HCT116 (cell line): ENCODE measurements around the gene ITGAD. TPM values are rescaled to one million over a fixed set of nuclear protein-coding genes. Genes with fewer than 3 reads are reported as not detected.

Experiments
- ATAC-seq: fragments of 200-7000 bp; cut with Tn5 transposase; 2 replicates; pipeline ENCODE4 v1.9.1; 2020; ENCODE audit warnings: mild to moderate bottlenecking, moderate library complexity
- BruUV-seq: library from RNA; stranded (reverse); fragments of 400-500 nt; replicated peaks from 2 replicates; lab custom pipeline; 2021; lab: Mats Ljungman, UMichigan
- CTCF ChIA-PET: fragments of 300-600 bp; sonication (Branson Sonifier 250); formaldehyde crosslinking; loops from one replicate; lab custom pipeline; 2021; ENCODE audit warnings: antibody characterized with exemption; lab: Charles Lee
- POLR2A ChIA-PET: fragments of 300-600, 350-600 bp; sonication (Branson Sonifier 250); formaldehyde crosslinking; loops from one replicate; lab custom pipeline; 2021; ENCODE audit warnings: antibody characterized with exemption; lab: Charles Lee
- RAD21 ChIA-PET, 2 experiments: fragments of 300-600 bp; sonication (Branson Sonifier 250); formaldehyde crosslinking; loops; one replicate each; lab custom pipeline; 2023; ENCODE audit warnings: low total read pairs in 2 of 2; ENCODE audit not compliant: uncharacterized antibody in 2 of 2, unreplicated experiment in 2 of 2, low non-redundant PET in 1 of 2; lab: Charles Lee
- DNase-seq: peaks from one replicate; pipeline ENCODE4 v3.0.0-alpha.2; 2010; ENCODE audit warnings: low read depth, low spot score
- H2AFZ ChIP-seq: fragments of 200-600 bp; shearing (Covaris generic), sonication (generic); 2 replicates; pipeline ENCODE4 v1.6.1; 2017; ENCODE audit warnings: low read depth, mixed run types, mixed read lengths, antibody characterized with exemption, low read length; ENCODE audit not compliant: poor library complexity, severe bottlenecking
- H3K27ac ChIP-seq: 2 replicates; pipeline ENCODE4 v1.5.1; 2012; ENCODE audit warnings: low read depth, low read length
- H3K27me3 ChIP-seq: fragments of 200-600 bp; sonication (generic); 2 replicates; pipeline ENCODE4 v1.6.1; 2016; ENCODE audit warnings: mixed run types, low read length, mixed read lengths; ENCODE audit not compliant: insufficient read depth
- H3K36me3 ChIP-seq, 2 experiments: fragments of 200-500 bp in 1 of 2; fragments of 200-600 bp in 1 of 2; sonication (Bioruptor generic) in 1 of 2; sonication (generic) in 1 of 2; 2 replicates each; pipeline versions ENCODE4 v1.5.1 to v1.6.1; 2014 to 2016; ENCODE audit warnings: low read length in 2 of 2, inconsistent platforms in 1 of 2, mixed read lengths in 1 of 2, mixed run types in 1 of 2; ENCODE audit not compliant: insufficient read depth in 2 of 2, control insufficient read depth in 1 of 2
- H3K4me1 ChIP-seq, 2 experiments: fragments of 200-600 bp in 1 of 2; sonication (generic) in 1 of 2; 2 replicates each; pipeline versions ENCODE4 v1.5.1 to v1.6.1; 2012 to 2017; ENCODE audit warnings: low read length in 2 of 2, inconsistent platforms in 1 of 2, mild to moderate bottlenecking in 1 of 2, mixed read lengths in 1 of 2, mixed run types in 1 of 2, moderate library complexity in 1 of 2; ENCODE audit not compliant: insufficient read depth in 2 of 2, control insufficient read depth in 1 of 2
- H3K4me2 ChIP-seq: fragments of 200-600 bp; sonication (generic); 2 replicates; pipeline ENCODE4 v1.6.1; 2017; ENCODE audit warnings: mixed run types, low read length, mixed read lengths
- H3K4me3 ChIP-seq, 2 experiments: fragments of 200-600 bp in 1 of 2; sonication (generic) in 1 of 2; replicated peaks in 1 of 2; 2 replicates each; pipeline ENCODE4 v1.5.1; 2011 to 2016; ENCODE audit warnings: low read length in 2 of 2, control low read depth in 1 of 2, low read depth in 1 of 2, mild to moderate bottlenecking in 1 of 2, mixed read lengths in 1 of 2, mixed run types in 1 of 2
- H3K79me2 ChIP-seq: fragments of 200-600 bp; sonication (generic); 2 replicates; pipeline ENCODE4 v1.6.1; 2017; ENCODE audit warnings: mild to moderate bottlenecking, mixed run types, low read length, moderate library complexity, mixed read lengths; ENCODE audit not compliant: insufficient read depth
- H3K9ac ChIP-seq: fragments of 200-600 bp; sonication (generic); 2 replicates; pipeline ENCODE4 v1.6.1; 2016; ENCODE audit warnings: low read length, mixed read lengths
- H3K9me2 ChIP-seq: fragments of 200-600 bp; sonication (generic), shearing (Covaris generic); 2 replicates; pipeline ENCODE4 v1.6.1; 2017; ENCODE audit warnings: mixed run types, mild to moderate bottlenecking, moderate library complexity; ENCODE audit not compliant: insufficient read depth
- H3K9me3 ChIP-seq, 2 experiments: fragments of 200-500 bp in 1 of 2; fragments of 200-600 bp in 1 of 2; sonication (Bioruptor generic) in 1 of 2; sonication (generic) in 1 of 2; 2 replicates each; pipeline ENCODE4 v1.6.1; 2014 to 2017; ENCODE audit warnings: low read length in 2 of 2, mixed read lengths in 2 of 2, inconsistent platforms in 1 of 2, low read depth in 1 of 2, mild to moderate bottlenecking in 1 of 2, mixed run types in 1 of 2, moderate library complexity in 1 of 2; ENCODE audit not compliant: control insufficient read depth in 1 of 2, insufficient read depth in 1 of 2
- H4K20me1 ChIP-seq: fragments of 200-600 bp; sonication (generic), shearing (Covaris generic); 2 replicates; pipeline ENCODE4 v1.6.1; 2017; ENCODE audit warnings: mixed run types, mild to moderate bottlenecking, moderate library complexity; ENCODE audit not compliant: insufficient read depth
- CBX3 ChIP-seq: IDR thresholded peaks from 2 replicates; pipeline ENCODE4 v1.6.1; 2012; ENCODE audit warnings: low read depth
- CEBPB ChIP-seq: IDR thresholded peaks from 2 replicates; pipeline ENCODE4 v1.6.1; 2012; ENCODE audit warnings: low read depth
- ELF1 ChIP-seq: IDR thresholded peaks from 2 replicates; pipeline ENCODE4 v1.6.1; 2012; ENCODE audit warnings: low read depth, borderline replicate concordance
- EZH2 ChIP-seq: fragments of 200-600 bp; sonication (generic); IDR thresholded peaks from 2 replicates; pipeline ENCODE4 v1.6.1; 2017; ENCODE audit warnings: antibody characterized with exemption, mixed run types
- EZH2phosphoT487 ChIP-seq: fragments of 200-600 bp; IDR thresholded peaks from 2 replicates; pipeline ENCODE4 v1.6.1; 2018; ENCODE audit warnings: antibody characterized with exemption, borderline replicate concordance
- FOSL1 ChIP-seq: IDR thresholded peaks from 2 replicates; pipeline ENCODE4 v1.6.1; 2012; ENCODE audit warnings: low read depth
- POLR2A ChIP-seq: IDR thresholded peaks from 2 replicates; pipeline ENCODE4 v1.7.0; 2011; ENCODE audit warnings: borderline replicate concordance; ENCODE audit not compliant: insufficient read depth, insufficient read length; ENCODE audit errors: extremely low read depth
- SIN3A ChIP-seq: IDR thresholded peaks from 2 replicates; pipeline ENCODE4 v1.6.1; 2012; ENCODE audit warnings: low read depth
- SRF ChIP-seq: IDR thresholded peaks from 2 replicates; pipeline ENCODE4 v1.6.1; 2012; ENCODE audit warnings: low read depth
- TCF7L2 ChIP-seq: IDR thresholded peaks from 2 replicates; pipeline ENCODE4 v1.7.0; 2011; ENCODE audit warnings: borderline replicate concordance, inconsistent platforms; ENCODE audit not compliant: insufficient read depth, insufficient read length; ENCODE audit errors: extremely low read depth
- ZBTB33 ChIP-seq: IDR thresholded peaks from 2 replicates; pipeline ENCODE4 v1.6.1; 2011; ENCODE audit warnings: mild to moderate bottlenecking, low read length, moderate library complexity; ENCODE audit not compliant: insufficient replicate concordance; ENCODE audit errors: extremely low read depth
- ZFX ChIP-seq: fragments of 450-650 bp; IDR thresholded peaks from 2 replicates; pipeline ENCODE4 v1.6.1; 2017
- ZNF274 ChIP-seq: fragments of 200-500 bp; sonication (Bioruptor generic); IDR thresholded peaks from 2 replicates; pipeline ENCODE4 v1.6.1; 2014; ENCODE audit warnings: mild to moderate bottlenecking, low read depth, low read length, inconsistent platforms
- intact Hi-C: fragments of 100-400 bp; cut with micrococcal nuclease; formaldehyde crosslinking; loops from 2 replicates; pipeline ENCODE4 v1.10.0; 2022
- total RNA-seq: library from RNA; stranded (reverse); gene quantifications from one replicate; pipeline ENCODE4 v1.2.1, GENCODE V29; 2021; ENCODE audit not compliant: unreplicated experiment
- TF ChIP-seq, protein P1 (sequence below): IDR thresholded peaks from 2 replicates; pipeline ENCODE4 v1.6.1; 2012; ENCODE audit warnings: low read depth

ITGAD gene
- total RNA-seq, 1 experiment from 2014 or later = 0.12 TPM

GRCh38 chr16:31404353-31405064 is 11.4 kb downstream of the ITGAD start (continued):
- TF ChIP-seq, protein P1, sequence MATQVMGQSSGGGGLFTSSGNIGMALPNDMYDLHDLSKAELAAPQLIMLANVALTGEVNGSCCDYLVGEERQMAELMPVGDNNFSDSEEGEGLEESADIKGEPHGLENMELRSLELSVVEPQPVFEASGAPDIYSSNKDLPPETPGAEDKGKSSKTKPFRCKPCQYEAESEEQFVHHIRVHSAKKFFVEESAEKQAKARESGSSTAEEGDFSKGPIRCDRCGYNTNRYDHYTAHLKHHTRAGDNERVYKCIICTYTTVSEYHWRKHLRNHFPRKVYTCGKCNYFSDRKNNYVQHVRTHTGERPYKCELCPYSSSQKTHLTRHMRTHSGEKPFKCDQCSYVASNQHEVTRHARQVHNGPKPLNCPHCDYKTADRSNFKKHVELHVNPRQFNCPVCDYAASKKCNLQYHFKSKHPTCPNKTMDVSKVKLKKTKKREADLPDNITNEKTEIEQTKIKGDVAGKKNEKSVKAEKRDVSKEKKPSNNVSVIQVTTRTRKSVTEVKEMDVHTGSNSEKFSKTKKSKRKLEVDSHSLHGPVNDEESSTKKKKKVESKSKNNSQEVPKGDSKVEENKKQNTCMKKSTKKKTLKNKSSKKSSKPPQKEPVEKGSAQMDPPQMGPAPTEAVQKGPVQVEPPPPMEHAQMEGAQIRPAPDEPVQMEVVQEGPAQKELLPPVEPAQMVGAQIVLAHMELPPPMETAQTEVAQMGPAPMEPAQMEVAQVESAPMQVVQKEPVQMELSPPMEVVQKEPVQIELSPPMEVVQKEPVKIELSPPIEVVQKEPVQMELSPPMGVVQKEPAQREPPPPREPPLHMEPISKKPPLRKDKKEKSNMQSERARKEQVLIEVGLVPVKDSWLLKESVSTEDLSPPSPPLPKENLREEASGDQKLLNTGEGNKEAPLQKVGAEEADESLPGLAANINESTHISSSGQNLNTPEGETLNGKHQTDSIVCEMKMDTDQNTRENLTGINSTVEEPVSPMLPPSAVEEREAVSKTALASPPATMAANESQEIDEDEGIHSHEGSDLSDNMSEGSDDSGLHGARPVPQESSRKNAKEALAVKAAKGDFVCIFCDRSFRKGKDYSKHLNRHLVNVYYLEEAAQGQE = no peak
- TF ChIP-seq TCF7L2 (no peak), ELF1 (no peak)

GRCh38 chr16:31407406-31407805 is 14.3 kb downstream of the ITGAD start:
- H3K9me2 ChIP-seq = no peaks in the 10 kb centered on the region
- ATAC-seq = no peak
- no peak overlapping the region for H3K4me2 ChIP-seq
- no peak for TF ChIP-seq SIN3A
- no peak for TF ChIP-seq CEBPB
- no peak for TF ChIP-seq FOSL1
- no peak for TF ChIP-seq POLR2A
- no peak for TF ChIP-seq CBX3
- no peak for TF ChIP-seq ZBTB33
- TF ChIP-seq EZH2 = no peak
- no peak for TF ChIP-seq EZH2phosphoT487
- no peak for TF ChIP-seq ZNF274
- no peak for TF ChIP-seq ZFX
- TF ChIP-seq SRF = no peak
- POLR2A ChIA-PET = no interaction called here
- CTCF ChIA-PET = no interaction called here
- H3K4me1 ChIP-seq = peaks cover 9 to 28% of the 10 kb centered on the region in 2 experiments
- no peaks in the 10 kb centered on the region for H3K36me3 ChIP-seq
- H3K9me3 ChIP-seq = no peaks in the 10 kb centered on the region
- no peak overlapping the region for H3K9ac ChIP-seq
- H3K4me3 ChIP-seq = no peak overlapping the region
- BruUV-seq = no TSS peak
- intact Hi-C loops = no loop called here
- H3K27ac ChIP-seq = no peak overlapping the region
- H2AFZ ChIP-seq = no peak overlapping the region
- RAD21 ChIA-PET = no interaction called here
- H3K27me3 ChIP-seq = no peaks in the 10 kb centered on the region
- DNase-seq = no peak
- peaks cover 22% of the 10 kb centered on the region for H3K79me2 ChIP-seq
- H4K20me1 ChIP-seq = no peaks in the 10 kb centered on the region
